Measurements from ENCODE around the gene ATE1.

Gene ATE1

DNA sequence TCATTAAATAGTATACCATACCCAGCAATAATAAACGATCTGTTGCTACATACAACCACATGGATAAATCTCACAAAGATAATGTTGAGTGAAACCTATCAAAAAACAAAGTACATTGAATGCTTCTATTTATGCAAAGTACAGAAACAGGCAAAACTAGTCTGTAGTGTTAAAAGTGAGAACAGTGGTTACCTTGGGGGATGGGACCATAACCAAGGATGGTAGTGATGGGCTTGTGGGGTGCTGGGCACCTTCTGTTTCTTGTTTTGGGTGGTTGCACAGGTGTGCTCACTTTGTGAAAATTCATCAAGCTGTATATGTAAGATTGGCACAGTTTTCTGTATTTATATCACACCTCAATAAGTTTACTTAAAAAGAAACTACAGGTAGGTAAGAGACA is 105.7 kb downstream of the ATE1 start:
- Histone ChIP-seq H2AFZ (ENCODE audit: low read length) (no peak overlapping the region), H3K36me3 (ENCODE audit: insufficient read depth, low read length) (no peaks in the 10 kb centered on the region), H3K79me2 (ENCODE audit: insufficient read depth, low read length) (no peaks in the 10 kb centered on the region), H3K4me2 (ENCODE audit: low read length) (no peak overlapping the region), H4K20me1 (ENCODE audit: insufficient read depth, low read length) (no peaks in the 10 kb centered on the region), H3K9me2 (ENCODE audit: low read depth, low read length) (no peaks in the 10 kb centered on the region), H3F3A (ENCODE audit: insufficient read depth, low read length) (0 out of 2 replicates have a peak, but pooled peaks cover 3% of the 10 kb centered on the region), H3K4me3 (ENCODE audit: low read depth, low read length, poor library complexity, severe bottlenecking) (no peak overlapping the region), H3K4me1 (ENCODE audit: insufficient read depth, low read length, severe bottlenecking) (peaks cover 21% of the 10 kb centered on the region), H3K9me3 (ENCODE audit: low read length) (no peaks in the 10 kb centered on the region), H3K27me3 (ENCODE audit: insufficient read depth, low read length) (no peaks in the 10 kb centered on the region), H3K9ac (ENCODE audit: low read length) (no peak overlapping the region), H3K27ac (ENCODE audit: low read depth, low read length, poor library complexity, severe bottlenecking) (no peak overlapping the region)
- TF ChIP-seq, protein P1, sequence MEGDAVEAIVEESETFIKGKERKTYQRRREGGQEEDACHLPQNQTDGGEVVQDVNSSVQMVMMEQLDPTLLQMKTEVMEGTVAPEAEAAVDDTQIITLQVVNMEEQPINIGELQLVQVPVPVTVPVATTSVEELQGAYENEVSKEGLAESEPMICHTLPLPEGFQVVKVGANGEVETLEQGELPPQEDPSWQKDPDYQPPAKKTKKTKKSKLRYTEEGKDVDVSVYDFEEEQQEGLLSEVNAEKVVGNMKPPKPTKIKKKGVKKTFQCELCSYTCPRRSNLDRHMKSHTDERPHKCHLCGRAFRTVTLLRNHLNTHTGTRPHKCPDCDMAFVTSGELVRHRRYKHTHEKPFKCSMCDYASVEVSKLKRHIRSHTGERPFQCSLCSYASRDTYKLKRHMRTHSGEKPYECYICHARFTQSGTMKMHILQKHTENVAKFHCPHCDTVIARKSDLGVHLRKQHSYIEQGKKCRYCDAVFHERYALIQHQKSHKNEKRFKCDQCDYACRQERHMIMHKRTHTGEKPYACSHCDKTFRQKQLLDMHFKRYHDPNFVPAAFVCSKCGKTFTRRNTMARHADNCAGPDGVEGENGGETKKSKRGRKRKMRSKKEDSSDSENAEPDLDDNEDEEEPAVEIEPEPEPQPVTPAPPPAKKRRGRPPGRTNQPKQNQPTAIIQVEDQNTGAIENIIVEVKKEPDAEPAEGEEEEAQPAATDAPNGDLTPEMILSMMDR (IDR thresholded peaks at IDR 0.05; ENCODE audit: low read length), result no peak
- no peak for TF ChIP-seq EZH2 (IDR thresholded peaks at IDR 0.05; ENCODE audit: borderline replicate concordance, low read length)

DNA sequence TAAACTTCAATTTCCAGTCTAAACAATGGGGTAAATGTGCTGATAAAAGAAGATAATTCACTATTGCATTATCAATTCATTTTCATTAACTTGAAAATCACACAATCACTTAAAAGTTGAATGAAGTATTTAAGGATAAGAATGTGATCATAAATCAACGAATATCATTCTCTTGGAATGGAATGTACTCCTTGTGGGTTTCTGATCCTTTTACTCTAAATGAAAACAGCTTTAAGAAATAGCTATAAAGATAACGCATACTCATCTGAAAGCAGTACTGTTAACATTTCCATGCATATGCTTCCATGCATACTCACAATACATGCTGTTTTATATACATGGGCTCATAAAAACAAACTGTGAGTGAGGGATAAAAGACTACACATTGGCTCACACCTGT is 108.8 kb downstream of the ATE1 start:
- Histone ChIP-seq H3F3A (ENCODE audit: insufficient read depth, low read length) (no peaks in the 10 kb centered on the region), H3K9me3 (ENCODE audit: low read length) (no peaks in the 10 kb centered on the region), H3K4me2 (ENCODE audit: low read length) (no peak overlapping the region), H3K27ac (ENCODE audit: low read depth, low read length, poor library complexity, severe bottlenecking) (no peak overlapping the region), H3K79me2 (ENCODE audit: insufficient read depth, low read length) (no peaks in the 10 kb centered on the region), H3K9ac (ENCODE audit: low read length) (no peak overlapping the region), H3K4me3 (ENCODE audit: low read depth, low read length, poor library complexity, severe bottlenecking) (no peak overlapping the region), H4K20me1 (ENCODE audit: insufficient read depth, low read length) (no peaks in the 10 kb centered on the region), H3K27me3 (ENCODE audit: insufficient read depth, low read length) (no peaks in the 10 kb centered on the region), H3K36me3 (ENCODE audit: insufficient read depth, low read length) (no peaks in the 10 kb centered on the region), H2AFZ (ENCODE audit: low read length) (no peak overlapping the region), H3K4me1 (ENCODE audit: insufficient read depth, low read length, severe bottlenecking) (peaks cover 17% of the 10 kb centered on the region), H3K9me2 (ENCODE audit: low read depth, low read length) (no peaks in the 10 kb centered on the region)
- TF ChIP-seq EZH2 (IDR thresholded peaks at IDR 0.05; ENCODE audit: borderline replicate concordance, low read length), result no peak
- TF ChIP-seq, protein P1 (IDR thresholded peaks at IDR 0.05; ENCODE audit: low read length), result no peak

DNA sequence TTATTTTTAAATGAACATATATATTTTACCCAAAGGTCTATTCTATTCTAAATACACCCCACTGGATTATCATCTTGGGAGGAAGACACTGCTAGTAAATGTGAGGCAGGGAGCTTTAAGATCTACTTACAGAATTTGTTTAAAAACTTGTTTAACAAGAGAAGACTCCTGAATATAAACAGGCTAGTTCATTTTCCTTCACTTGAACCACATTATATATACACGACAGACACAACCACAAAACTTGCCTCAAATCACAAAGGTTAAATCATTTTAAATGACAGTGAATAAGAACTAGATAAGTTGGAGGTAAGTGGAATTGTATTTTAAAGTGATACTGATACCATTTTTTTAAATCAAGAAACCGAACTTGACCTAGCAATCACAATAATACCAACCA is 109.2 kb downstream of the ATE1 start:
- Histone ChIP-seq H3K9ac (ENCODE audit: low read length) (no peak overlapping the region), H3K27ac (ENCODE audit: low read depth, low read length, poor library complexity, severe bottlenecking) (no peak overlapping the region), H3K4me2 (ENCODE audit: low read length) (no peak overlapping the region), H3K36me3 (ENCODE audit: insufficient read depth, low read length) (no peaks in the 10 kb centered on the region), H2AFZ (ENCODE audit: low read length) (no peak overlapping the region), H3K4me1 (ENCODE audit: insufficient read depth, low read length, severe bottlenecking) (peaks cover 13% of the 10 kb centered on the region), H3K9me2 (ENCODE audit: low read depth, low read length) (no peaks in the 10 kb centered on the region), H4K20me1 (ENCODE audit: insufficient read depth, low read length) (no peaks in the 10 kb centered on the region), H3K4me3 (ENCODE audit: low read depth, low read length, poor library complexity, severe bottlenecking) (no peak overlapping the region), H3K79me2 (ENCODE audit: insufficient read depth, low read length) (no peaks in the 10 kb centered on the region), H3F3A (ENCODE audit: insufficient read depth, low read length) (no peaks in the 10 kb centered on the region), H3K9me3 (ENCODE audit: low read length) (no peaks in the 10 kb centered on the region), H3K27me3 (ENCODE audit: insufficient read depth, low read length) (no peaks in the 10 kb centered on the region)
- TF ChIP-seq, protein P1 (IDR thresholded peaks at IDR 0.05; ENCODE audit: low read length), result no peak
- TF ChIP-seq EZH2 (IDR thresholded peaks at IDR 0.05; ENCODE audit: borderline replicate concordance, low read length), result no peak

All from OCI-LY1 (cell line).